ENCODE data around the gene DSCAM. TPM values are rescaled to one million over a fixed set of nuclear protein-coding genes. Genes with fewer than 3 reads are reported as not detected.

The DSCAM gene
- total RNA-seq, 1 experiment from 2014 or later, result 0.13 TPM

DNA sequence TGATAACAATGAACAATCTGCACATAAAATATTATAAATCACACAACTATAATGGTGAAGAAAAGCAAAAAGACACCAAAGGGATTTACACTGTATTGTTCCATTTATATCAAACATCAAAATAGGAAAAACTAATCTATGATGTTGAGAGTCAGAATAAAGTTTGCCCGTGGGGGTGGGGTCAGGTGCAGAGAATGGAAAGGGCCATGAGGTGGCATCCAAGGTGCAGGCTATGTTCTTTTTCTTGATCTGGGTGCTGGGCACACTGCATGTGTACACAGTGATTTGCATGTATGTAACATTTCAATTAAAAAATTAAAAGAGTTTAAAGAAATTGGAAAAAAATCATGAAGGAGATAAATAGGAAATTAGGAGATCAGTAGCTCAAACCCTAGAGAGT lies 127.3 kb downstream of the DSCAM start:
- Mint-ChIP-seq H3K4me3 (no peak overlapping the region), H3K27me3 (ENCODE audit: low read depth) (0 out of 2 replicates have a peak, but pooled peaks cover 2% of the 10 kb centered on the region), H3K27ac (no peak overlapping the region), H3K9me3 (peaks cover 38% of the 10 kb centered on the region), H3K36me3 (peaks cover 26% of the 10 kb centered on the region), H3K4me1 (peaks cover 4% of the 10 kb centered on the region)
- POLR2A ChIA-PET, result no interaction called here
- TF ChIP-seq ELF4 (CRISPR knock-in tag; IDR thresholded peaks at IDR 0.05; ENCODE audit: low read depth) (no peak), ZNF263 (CRISPR knock-in tag; IDR thresholded peaks at IDR 0.05; ENCODE audit: low read depth) (no peak), SMAD3 (CRISPR knock-in tag; IDR thresholded peaks at IDR 0.05; ENCODE audit: borderline replicate concordance) (no peak), OVOL2 (CRISPR knock-in tag; IDR thresholded peaks at IDR 0.05; ENCODE audit: borderline replicate concordance) (no peak), TEAD4 (CRISPR knock-in tag; IDR thresholded peaks at IDR 0.05) (no peak), TCF7 (CRISPR knock-in tag; IDR thresholded peaks at IDR 0.05; ENCODE audit: low read depth) (no peak), ZNF423 (CRISPR knock-in tag; IDR thresholded peaks at IDR 0.05) (no peak), RELA (CRISPR knock-in tag; IDR thresholded peaks at IDR 0.05; ENCODE audit: borderline replicate concordance) (no peak), CBFB (CRISPR knock-in tag; IDR thresholded peaks at IDR 0.05; ENCODE audit: low read depth) (no peak), ZBTB21 (CRISPR knock-in tag; IDR thresholded peaks at IDR 0.05; ENCODE audit: borderline replicate concordance) (no peak), ATF1 (CRISPR knock-in tag; IDR thresholded peaks at IDR 0.05) (no peak), GRHL2 (CRISPR knock-in tag; IDR thresholded peaks at IDR 0.05; ENCODE audit: insufficient replicate concordance, severe bottlenecking) (no peak), NR3C1 (CRISPR knock-in tag; conservative IDR thresholded peaks at IDR 0.05; ENCODE audit: low read depth) (no peak)
- TF ChIP-seq, protein P1, sequence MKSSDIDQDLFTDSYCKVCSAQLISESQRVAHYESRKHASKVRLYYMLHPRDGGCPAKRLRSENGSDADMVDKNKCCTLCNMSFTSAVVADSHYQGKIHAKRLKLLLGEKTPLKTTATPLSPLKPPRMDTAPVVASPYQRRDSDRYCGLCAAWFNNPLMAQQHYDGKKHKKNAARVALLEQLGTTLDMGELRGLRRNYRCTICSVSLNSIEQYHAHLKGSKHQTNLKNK (CRISPR knock-in tag; IDR thresholded peaks at IDR 0.05), result no peak
- TF ChIP-seq, protein P2, sequence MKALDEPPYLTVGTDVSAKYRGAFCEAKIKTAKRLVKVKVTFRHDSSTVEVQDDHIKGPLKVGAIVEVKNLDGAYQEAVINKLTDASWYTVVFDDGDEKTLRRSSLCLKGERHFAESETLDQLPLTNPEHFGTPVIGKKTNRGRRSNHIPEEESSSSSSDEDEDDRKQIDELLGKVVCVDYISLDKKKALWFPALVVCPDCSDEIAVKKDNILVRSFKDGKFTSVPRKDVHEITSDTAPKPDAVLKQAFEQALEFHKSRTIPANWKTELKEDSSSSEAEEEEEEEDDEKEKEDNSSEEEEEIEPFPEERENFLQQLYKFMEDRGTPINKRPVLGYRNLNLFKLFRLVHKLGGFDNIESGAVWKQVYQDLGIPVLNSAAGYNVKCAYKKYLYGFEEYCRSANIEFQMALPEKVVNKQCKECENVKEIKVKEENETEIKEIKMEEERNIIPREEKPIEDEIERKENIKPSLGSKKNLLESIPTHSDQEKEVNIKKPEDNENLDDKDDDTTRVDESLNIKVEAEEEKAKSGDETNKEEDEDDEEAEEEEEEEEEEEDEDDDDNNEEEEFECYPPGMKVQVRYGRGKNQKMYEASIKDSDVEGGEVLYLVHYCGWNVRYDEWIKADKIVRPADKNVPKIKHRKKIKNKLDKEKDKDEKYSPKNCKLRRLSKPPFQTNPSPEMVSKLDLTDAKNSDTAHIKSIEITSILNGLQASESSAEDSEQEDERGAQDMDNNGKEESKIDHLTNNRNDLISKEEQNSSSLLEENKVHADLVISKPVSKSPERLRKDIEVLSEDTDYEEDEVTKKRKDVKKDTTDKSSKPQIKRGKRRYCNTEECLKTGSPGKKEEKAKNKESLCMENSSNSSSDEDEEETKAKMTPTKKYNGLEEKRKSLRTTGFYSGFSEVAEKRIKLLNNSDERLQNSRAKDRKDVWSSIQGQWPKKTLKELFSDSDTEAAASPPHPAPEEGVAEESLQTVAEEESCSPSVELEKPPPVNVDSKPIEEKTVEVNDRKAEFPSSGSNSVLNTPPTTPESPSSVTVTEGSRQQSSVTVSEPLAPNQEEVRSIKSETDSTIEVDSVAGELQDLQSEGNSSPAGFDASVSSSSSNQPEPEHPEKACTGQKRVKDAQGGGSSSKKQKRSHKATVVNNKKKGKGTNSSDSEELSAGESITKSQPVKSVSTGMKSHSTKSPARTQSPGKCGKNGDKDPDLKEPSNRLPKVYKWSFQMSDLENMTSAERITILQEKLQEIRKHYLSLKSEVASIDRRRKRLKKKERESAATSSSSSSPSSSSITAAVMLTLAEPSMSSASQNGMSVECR (CRISPR knock-in tag; IDR thresholded peaks at IDR 0.05; ENCODE audit: borderline replicate concordance), result no peak
- TF ChIP-seq, protein P3, sequence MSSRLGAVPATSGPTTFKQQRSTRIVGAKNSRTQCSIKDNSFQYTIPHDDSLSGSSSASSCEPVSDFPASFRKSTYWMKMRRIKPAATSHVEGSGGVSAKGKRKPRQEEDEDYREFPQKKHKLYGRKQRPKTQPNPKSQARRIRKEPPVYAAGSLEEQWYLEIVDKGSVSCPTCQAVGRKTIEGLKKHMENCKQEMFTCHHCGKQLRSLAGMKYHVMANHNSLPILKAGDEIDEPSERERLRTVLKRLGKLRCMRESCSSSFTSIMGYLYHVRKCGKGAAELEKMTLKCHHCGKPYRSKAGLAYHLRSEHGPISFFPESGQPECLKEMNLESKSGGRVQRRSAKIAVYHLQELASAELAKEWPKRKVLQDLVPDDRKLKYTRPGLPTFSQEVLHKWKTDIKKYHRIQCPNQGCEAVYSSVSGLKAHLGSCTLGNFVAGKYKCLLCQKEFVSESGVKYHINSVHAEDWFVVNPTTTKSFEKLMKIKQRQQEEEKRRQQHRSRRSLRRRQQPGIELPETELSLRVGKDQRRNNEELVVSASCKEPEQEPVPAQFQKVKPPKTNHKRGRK (CRISPR knock-in tag; IDR thresholded peaks at IDR 0.05; ENCODE audit: borderline replicate concordance), result no peak
- TF ChIP-seq, protein P4, sequence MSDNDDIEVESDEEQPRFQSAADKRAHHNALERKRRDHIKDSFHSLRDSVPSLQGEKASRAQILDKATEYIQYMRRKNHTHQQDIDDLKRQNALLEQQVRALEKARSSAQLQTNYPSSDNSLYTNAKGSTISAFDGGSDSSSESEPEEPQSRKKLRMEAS (CRISPR knock-in tag; IDR thresholded peaks at IDR 0.05), result no peak
- TF ChIP-seq, protein P5, sequence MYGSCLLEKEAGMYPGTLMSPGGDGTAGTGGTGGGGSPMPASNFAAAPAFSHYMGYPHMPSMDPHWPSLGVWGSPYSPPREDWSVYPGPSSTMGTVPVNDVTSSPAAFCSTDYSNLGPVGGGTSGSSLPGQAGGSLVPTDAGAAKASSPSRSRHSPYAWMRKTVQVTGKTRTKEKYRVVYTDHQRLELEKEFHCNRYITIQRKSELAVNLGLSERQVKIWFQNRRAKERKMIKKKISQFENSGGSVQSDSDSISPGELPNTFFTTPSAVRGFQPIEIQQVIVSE (CRISPR knock-in tag; IDR thresholded peaks at IDR 0.05; ENCODE audit: borderline replicate concordance), result no peak
- TF ChIP-seq, protein P6, sequence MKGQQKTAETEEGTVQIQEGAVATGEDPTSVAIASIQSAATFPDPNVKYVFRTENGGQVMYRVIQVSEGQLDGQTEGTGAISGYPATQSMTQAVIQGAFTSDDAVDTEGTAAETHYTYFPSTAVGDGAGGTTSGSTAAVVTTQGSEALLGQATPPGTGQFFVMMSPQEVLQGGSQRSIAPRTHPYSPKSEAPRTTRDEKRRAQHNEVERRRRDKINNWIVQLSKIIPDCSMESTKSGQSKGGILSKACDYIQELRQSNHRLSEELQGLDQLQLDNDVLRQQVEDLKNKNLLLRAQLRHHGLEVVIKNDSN (CRISPR knock-in tag; IDR thresholded peaks at IDR 0.05), result no peak
- TF ChIP-seq, protein P7, sequence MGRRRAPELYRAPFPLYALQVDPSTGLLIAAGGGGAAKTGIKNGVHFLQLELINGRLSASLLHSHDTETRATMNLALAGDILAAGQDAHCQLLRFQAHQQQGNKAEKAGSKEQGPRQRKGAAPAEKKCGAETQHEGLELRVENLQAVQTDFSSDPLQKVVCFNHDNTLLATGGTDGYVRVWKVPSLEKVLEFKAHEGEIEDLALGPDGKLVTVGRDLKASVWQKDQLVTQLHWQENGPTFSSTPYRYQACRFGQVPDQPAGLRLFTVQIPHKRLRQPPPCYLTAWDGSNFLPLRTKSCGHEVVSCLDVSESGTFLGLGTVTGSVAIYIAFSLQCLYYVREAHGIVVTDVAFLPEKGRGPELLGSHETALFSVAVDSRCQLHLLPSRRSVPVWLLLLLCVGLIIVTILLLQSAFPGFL (CRISPR knock-in tag; IDR thresholded peaks at IDR 0.05; ENCODE audit: borderline replicate concordance), result no peak
- CTCF ChIA-PET, result interaction anchor here (1.3 kb wide), 1 partner anchor 352 kb away, joined by 3 read pairs; no protein-coding TSS in a partner anchor
- DNase-seq (ENCODE audit: low spot score) (no peak), ATAC-seq (no peak)
